PC-9 (cell line): Measurements from ENCODE around the gene ADIG. TPM values are rescaled to one million over a fixed set of nuclear protein-coding genes. Genes with fewer than 3 reads are reported as not detected.

Source experiments
- BruUV-seq: library from RNA; stranded (reverse); fragments of 400-500 nt; replicated peaks from 2 replicates; lab custom pipeline; 2021; lab: Mats Ljungman, UMichigan
- CTCF ChIA-PET: fragments of 300-600 bp; sonication (Branson Sonifier 250); formaldehyde crosslinking; loops from one replicate; lab custom pipeline; 2022; ENCODE audit warnings: antibody characterized with exemption; lab: Charles Lee
- POLR2A ChIA-PET: fragments of 300-600 bp; sonication (Branson Sonifier 250); formaldehyde crosslinking; loops from one replicate; lab custom pipeline; 2022; ENCODE audit warnings: antibody characterized with exemption; ENCODE audit not compliant: unreplicated experiment; lab: Charles Lee
- DNase-seq, 2 experiments: peaks; one replicate each; pipeline versions ENCODE4 v3.0.0 to v3.0.0-alpha.2; 2015 to 2022; ENCODE audit warnings: mixed read lengths in 1 of 2
- H2AFZ ChIP-seq: fragments of 200-600 bp; sonication (generic); 2 replicates; pipeline ENCODE4 v1.8.1; 2017; ENCODE audit warnings: antibody characterized with exemption
- H3F3A ChIP-seq: fragments of 200-600 bp; sonication (generic); 2 replicates; pipeline ENCODE4 v1.8.1; 2017; ENCODE audit warnings: antibody characterized with exemption, mild to moderate bottlenecking, low read depth; ENCODE audit not compliant: insufficient read depth
- H3K27ac ChIP-seq: fragments of 200-600 bp; sonication (generic); 2 replicates; pipeline ENCODE4 v1.6.1; 2016; ENCODE audit warnings: mixed run types
- H3K27me3 ChIP-seq: fragments of 200-600 bp; sonication (generic); 2 replicates; pipeline ENCODE4 v1.6.1; 2016; ENCODE audit warnings: low read depth, mixed run types; ENCODE audit not compliant: insufficient read depth
- H3K36me3 ChIP-seq: fragments of 200-600 bp; sonication (generic); 2 replicates; pipeline ENCODE4 v1.6.1; 2016; ENCODE audit warnings: low read depth, mixed run types
- H3K4me1 ChIP-seq: fragments of 200-600 bp; sonication (generic); replicated peaks from 2 replicates; pipeline ENCODE4 v1.6.1; 2016; ENCODE audit warnings: mixed run types; ENCODE audit not compliant: insufficient read depth
- H3K4me2 ChIP-seq: fragments of 200-600 bp; sonication (generic); 2 replicates; pipeline ENCODE4 v1.6.1; 2017; ENCODE audit warnings: mixed run types
- H3K4me3 ChIP-seq: fragments of 200-600 bp; sonication (generic); 2 replicates; pipeline ENCODE4 v1.6.1; 2016; ENCODE audit warnings: mixed run types
- H3K79me2 ChIP-seq: fragments of 200-600 bp; sonication (generic); 2 replicates; pipeline ENCODE4 v1.6.1; 2017; ENCODE audit warnings: low read depth, mixed run types
- H3K9me2 ChIP-seq: fragments of 200-600 bp; sonication (generic); 2 replicates; pipeline ENCODE4 v1.8.1; 2017; ENCODE audit warnings: mild to moderate bottlenecking; ENCODE audit not compliant: insufficient read depth
- H3K9me3 ChIP-seq: fragments of 200-600 bp; sonication (generic); 2 replicates; pipeline ENCODE4 v1.8.1; 2016; ENCODE audit warnings: low read depth; ENCODE audit not compliant: insufficient read depth
- H4K20me1 ChIP-seq: fragments of 200-600 bp; sonication (generic); 2 replicates; pipeline ENCODE4 v1.8.1; 2017; ENCODE audit not compliant: insufficient read depth
- CTCF ChIP-seq: fragments of 200-600 bp; sonication (generic); conservative IDR thresholded peaks from 2 replicates; pipeline ENCODE4 v1.6.1; 2017; ENCODE audit warnings: mixed run types, antibody characterized with exemption, mild to moderate bottlenecking, moderate library complexity
- EZH2 ChIP-seq: fragments of 200-600 bp; sonication (generic); IDR thresholded peaks from 2 replicates; pipeline ENCODE4 v1.8.0; 2017; ENCODE audit warnings: antibody characterized with exemption, low read depth
- intact Hi-C: fragments of 100-400 bp; cut with micrococcal nuclease; formaldehyde crosslinking; loops from one replicate; pipeline ENCODE4 v1.10.0; 2022; ENCODE audit not compliant: unreplicated experiment
- total RNA-seq: library from RNA; stranded (reverse); gene quantifications from 2 replicates; pipeline ENCODE4 v1.2.3, GENCODE V29; 2021

ADIG gene
- total RNA-seq, 1 experiment from 2014 or later: not detected

- Histone ChIP-seq H3K79me2 (no peaks in the 10 kb centered on the region), H4K20me1 (no peaks in the 10 kb centered on the region), H3K9me2 (no peaks in the 10 kb centered on the region), H3K27me3 (no peaks in the 10 kb centered on the region), H3K36me3 (no peaks in the 10 kb centered on the region), H3F3A (no peaks in the 10 kb centered on the region), H3K4me2 (no peak overlapping the region), H2AFZ (no peak overlapping the region), H3K4me1 (no peaks in the 10 kb centered on the region), H3K27ac (no peak overlapping the region), H3K9me3 (no peaks in the 10 kb centered on the region), H3K4me3 (no peak overlapping the region)
- no TSS peak for BruUV-seq
- ChIA-PET CTCF (no interaction called here), POLR2A (no interaction called here)
- TF ChIP-seq CTCF: no peak
- no peak for TF ChIP-seq EZH2
- intact Hi-C loops: no loop called here
- no peak for DNase-seq
Measured at GRCh38 chr20:38583306-38583705, 2.3 kb downstream of the ADIG start.

DNA sequence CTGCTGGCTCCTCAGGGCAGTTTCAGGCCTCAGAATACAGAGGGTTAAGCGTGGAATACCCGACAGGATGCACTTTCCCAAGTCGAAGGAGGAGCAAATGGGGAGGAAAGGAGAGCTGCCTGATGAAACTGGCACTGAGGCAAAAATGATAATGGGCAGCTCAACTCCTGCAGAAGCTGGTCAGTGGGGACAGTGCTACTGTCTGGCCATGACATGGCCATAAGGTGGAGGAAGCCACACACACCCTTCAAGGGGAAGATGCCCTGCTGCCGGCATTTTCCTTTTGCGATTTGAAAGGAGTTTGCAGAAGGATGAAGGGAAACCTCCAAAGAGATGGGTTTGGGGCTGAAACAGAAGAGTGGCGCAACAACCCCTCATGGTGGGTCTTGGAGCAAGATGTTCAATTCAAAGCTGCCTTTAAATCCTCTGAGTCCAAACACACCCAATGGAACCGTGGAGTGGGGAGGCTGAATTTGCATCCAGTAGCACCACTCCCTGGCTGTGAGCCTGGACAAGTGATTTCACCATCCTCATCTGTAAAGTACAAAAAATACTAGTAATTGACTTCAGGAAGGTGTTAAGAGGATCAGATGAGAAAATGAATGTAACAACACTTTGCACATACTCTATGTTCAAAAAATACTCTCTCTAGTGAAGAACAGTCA lies 3.2 kb downstream of the ADIG start:
- Histone ChIP-seq H2AFZ (no peak overlapping the region), H4K20me1 (no peaks in the 10 kb centered on the region), H3K79me2 (no peaks in the 10 kb centered on the region), H3K4me2 (no peak overlapping the region), H3K36me3 (no peaks in the 10 kb centered on the region), H3K27ac (no peak overlapping the region), H3K27me3 (no peaks in the 10 kb centered on the region), H3K9me3 (no peaks in the 10 kb centered on the region), H3K4me3 (no peak overlapping the region), H3K4me1 (no peaks in the 10 kb centered on the region), H3K9me2 (no peaks in the 10 kb centered on the region), H3F3A (no peaks in the 10 kb centered on the region)
- TF ChIP-seq EZH2: no peak
- CTCF ChIA-PET: no interaction called here
- POLR2A ChIA-PET: interaction anchor here (0.7 kb wide), 1 partner anchor 117 kb away, joined by 4 read pairs; no protein-coding TSS in a partner anchor
- intact Hi-C loops: no loop called here
- DNase-seq: no peak
- BruUV-seq: no TSS peak

DNA sequence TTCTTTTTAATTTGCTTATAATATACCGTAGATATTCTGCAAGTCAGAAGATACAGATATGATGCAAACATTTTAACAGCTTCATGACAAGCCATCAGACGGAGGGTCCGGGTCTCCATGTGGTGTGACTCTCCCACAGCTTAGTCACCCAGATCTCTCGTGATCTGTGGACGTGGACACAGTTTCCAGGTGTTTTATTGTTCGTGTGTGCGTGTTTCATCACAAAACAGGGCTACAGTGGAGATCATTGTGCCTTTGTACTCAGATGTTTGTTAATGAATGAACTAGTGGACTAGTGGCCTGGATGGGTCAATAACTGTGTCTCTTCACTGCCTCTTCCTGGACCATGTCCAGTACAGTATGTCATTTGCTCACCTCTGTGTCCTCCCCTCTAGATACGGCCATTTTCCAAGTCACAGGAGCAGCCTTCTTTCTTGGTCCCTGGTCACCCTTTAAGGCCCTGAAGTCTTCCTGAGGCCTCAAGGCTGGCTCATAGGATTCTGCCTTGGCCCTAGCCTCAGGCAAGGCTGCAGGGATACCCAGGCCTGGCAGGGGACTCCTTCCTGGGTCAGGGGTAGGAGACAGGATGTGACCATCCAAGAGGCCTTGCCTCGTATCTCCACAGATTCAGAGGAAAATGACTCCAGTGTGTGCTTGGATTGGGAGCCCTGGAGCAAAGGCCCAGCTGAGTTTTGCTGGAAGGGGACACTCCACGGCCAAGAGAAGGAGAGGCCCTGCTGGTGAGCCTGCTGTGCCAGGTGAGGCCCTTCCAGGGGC lies 4.6 kb downstream of the ADIG start:
- no TSS peak for BruUV-seq
- Histone ChIP-seq H3K9me3 (no peaks in the 10 kb centered on the region), H3K4me3 (no peak overlapping the region), H3F3A (no peaks in the 10 kb centered on the region), H3K27me3 (no peaks in the 10 kb centered on the region), H3K9me2 (no peaks in the 10 kb centered on the region), H3K36me3 (no peaks in the 10 kb centered on the region), H3K4me2 (no peak overlapping the region), H3K4me1 (no peaks in the 10 kb centered on the region), H3K27ac (no peak overlapping the region), H4K20me1 (no peaks in the 10 kb centered on the region), H3K79me2 (no peaks in the 10 kb centered on the region), H2AFZ (no peak overlapping the region)
- POLR2A ChIA-PET: no interaction called here
- intact Hi-C loops: no loop called here
- DNase-seq: no peak
- CTCF ChIA-PET: no interaction called here
- TF ChIP-seq EZH2 (no peak), CTCF (no peak)
